HG03558 (cell line): ENCODE data around the gene GATA3.
"Not testable (repeated sequence)": the region's sequence is repeated elsewhere in the genome, so short reads cannot be mapped to it uniquely, and the experiment has no call there.

ENCODE experiments used
- ATAC-seq: cut with Tn5 transposase; IDR thresholded peaks from one replicate; pipeline ENCODE4 v1.9.1; 2021; ENCODE audit warnings: moderate number of reproducible peaks; ENCODE audit not compliant: unreplicated experiment; ENCODE audit errors: extremely low read depth

Gene GATA3

GRCh38 chr10:8054494-8055407 is at the start of gene GATA3:
Gene GATA3 (plus strand): TSS chr10:8054688. CDS start chr10:8055656, 968 bp downstream.
- no peak for ATAC-seq

GRCh38 chr10:8006274-8006999 is 48.1 kb upstream of the GATA3 start:
- ATAC-seq: no peak

GRCh38 chr10:8009031-8009430 is 45.5 kb upstream of the GATA3 start:
- ATAC-seq: no peak

GRCh38 chr10:8013006-8013405 is 41.5 kb upstream of the GATA3 start:
- no peak for ATAC-seq

- ATAC-seq: no peak
Measured at GRCh38 chr10:8013619-8014018, 40.9 kb upstream of the GATA3 start.

DNA sequence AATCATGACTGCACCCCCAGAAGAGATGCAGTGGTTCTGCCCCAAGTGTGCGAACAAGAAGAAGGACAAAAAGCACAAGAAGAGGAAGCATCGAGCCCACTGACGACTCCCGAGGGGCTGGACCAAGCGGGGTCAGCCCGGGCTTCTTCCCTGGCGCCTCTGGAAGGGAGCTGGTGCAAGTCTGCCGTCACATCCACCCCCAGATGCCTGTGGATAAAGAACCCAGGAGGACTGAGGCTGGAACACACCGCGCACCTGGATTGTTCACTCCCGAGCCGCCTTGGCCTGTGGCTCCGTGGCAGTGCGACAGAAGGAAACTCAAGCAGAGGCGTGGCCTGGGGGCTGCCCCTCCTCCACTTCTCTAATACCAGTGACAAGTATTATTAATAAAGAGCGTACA is 39.8 kb upstream of the GATA3 start:
- no peak for ATAC-seq

DNA sequence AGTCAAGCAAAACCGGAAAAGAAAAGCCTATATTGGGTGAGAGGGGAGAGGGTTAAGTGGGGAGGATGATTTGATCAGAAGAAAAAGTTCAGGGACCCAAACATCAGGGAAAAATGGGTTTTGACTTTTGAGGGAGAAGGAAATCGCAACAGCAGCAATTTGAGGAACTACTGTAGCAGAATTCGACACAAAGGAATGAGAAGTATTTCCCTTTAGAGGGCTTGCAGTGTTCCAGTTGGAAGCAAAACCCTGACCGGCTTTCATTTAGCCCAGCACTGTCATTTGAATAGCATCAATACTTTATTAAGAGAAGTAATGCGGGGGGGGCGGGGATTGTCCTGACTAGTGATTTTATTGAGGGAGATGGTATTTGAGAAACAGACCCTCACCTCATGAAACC is 37.2 kb upstream of the GATA3 start:
- ATAC-seq: no peak

- ATAC-seq: no peak
Measured at GRCh38 chr10:8023321-8023720, 31.2 kb upstream of the GATA3 start.

DNA sequence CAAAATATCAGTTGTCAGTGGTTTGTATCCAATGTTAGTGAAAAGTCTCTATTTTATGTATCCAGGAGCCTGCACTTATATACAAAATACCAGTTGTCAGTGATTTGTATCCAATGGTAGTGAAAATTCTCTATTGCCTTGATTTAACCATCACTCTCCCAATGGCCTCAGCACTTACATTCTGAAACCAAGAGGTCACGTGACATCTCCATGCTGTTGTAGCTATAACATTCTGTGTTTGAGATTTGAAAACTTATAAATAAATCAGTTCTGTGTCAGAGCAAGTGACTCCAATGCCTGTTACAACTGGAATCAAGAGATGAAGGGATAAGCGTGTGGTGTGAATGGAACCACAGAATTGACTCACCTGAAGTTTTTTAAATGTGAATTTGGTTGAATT is 30.6 kb upstream of the GATA3 start:
- ATAC-seq: no peak

DNA sequence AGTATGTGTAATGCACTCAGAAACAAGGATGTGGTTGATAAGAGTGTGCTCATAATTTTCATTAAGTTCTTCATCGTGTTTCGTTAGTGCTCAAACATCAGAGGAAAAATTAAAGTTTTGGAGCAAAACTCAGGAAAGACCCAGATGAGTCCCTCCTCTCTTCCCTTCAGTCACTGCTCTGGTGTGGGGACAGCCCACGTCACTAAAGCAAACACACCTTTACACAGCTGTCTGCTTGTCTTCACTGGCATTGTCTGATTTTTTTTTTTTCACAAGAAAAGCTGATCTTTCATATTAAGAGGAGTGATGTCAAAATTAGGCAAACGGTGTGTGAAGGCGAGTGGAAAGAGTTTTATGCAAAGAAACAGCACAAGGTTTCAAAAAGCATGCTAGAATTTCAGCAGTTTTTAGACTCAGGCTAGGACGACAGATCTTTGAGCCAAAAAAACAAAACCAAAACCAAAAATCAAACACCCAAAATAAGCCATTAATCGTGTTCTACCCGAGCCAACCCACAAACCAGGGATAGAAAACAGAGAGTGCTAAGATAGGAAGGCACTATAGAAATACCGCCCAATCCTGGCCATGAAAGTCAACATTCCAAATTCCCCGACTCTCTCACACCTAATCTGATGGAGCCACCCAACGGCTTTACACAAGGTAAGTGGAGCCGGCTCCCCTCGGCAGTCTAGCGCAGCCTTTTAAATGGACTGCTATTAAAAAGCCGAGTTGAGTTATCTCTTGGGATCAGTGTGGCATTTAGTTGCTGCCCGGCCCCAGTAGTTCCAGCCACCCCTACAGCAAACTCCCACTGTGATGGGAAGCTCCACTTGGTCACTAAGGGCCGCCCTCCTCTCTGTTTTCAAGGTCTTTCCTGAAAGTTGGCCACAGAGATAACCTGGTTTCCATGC is 27.9 kb upstream of the GATA3 start:
- ATAC-seq: no peak

- not testable (repeated sequence) for ATAC-seq
Measured at GRCh38 chr10:8031211-8031610, 23.3 kb upstream of the GATA3 start.

- no peak for ATAC-seq
Measured at GRCh38 chr10:8032558-8032957, 21.9 kb upstream of the GATA3 start.

GRCh38 chr10:8033812-8034465 is 20.5 kb upstream of the GATA3 start:
- ATAC-seq: no peak

DNA sequence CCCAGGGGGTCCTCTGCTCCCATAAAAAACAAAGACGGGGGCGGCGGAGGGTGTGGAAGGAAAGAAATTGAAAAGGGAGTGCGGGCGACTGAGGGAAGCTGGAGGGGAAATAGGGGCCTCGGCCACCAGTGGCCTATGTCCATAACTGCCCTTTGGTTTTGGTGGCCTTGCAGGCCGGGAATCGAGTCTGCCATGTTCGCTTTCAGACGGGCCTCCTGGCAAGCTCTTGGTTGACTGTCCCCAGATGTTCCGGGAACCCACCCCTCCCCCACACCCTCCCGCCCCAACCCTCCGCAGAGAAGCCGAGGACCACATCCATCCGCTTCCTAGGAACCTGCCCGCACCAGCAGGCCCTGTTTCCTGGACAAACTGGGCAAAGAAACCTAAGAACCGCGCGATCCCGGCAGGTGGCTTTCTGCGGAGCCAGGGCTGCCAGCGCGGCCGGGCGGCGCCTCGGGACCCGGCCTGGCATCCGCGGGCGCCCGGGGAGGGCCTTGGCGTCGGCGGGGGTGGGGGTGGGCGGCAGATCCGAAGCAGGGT is 20.0 kb upstream of the GATA3 start:
- ATAC-seq: no peak

GRCh38 chr10:8035006-8035640 is 19.4 kb upstream of the GATA3 start:
- ATAC-seq: no peak

GRCh38 chr10:8035641-8036470 is 18.6 kb upstream of the GATA3 start:
- ATAC-seq: no peak

DNA sequence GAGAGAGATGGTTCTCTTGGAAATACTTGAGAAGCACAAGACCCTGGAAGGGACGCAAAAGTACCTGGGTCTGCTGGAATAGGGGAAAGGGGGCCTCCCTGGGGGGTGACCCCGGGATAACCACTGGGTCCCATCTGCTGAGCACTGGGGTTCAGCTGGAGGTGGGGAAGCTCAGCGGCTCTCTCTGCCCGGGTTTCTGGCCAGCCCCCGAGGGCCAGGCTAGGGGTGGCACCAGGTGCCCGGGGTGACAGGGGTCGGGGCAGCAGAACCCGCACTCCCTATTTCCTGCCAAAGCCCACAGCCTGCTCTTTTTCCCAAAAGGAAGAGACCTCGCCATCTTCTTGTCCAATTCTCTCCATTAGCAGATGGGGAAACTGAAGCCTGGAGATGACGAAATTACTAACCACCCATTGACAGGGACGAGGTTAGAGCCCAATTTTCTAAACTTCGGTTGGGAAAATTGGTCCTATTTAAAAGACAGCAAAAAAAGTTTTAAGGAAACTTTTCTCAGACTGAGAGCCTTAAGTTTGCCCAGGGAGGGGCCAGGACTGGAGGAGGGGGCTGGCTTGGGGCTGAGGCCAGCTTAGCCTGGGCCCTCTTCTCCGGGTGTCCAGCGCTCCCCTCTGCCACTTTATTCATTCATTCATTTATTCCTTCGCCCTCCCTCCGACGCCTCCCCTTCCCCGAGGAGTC is 17.8 kb upstream of the GATA3 start:
- no peak for ATAC-seq
